K562 (cell line): ENCODE data around the gene KCNA2. TPM values are rescaled to one million over a fixed set of nuclear protein-coding genes. Genes with fewer than 3 reads are reported as not detected.

Experiments used
- ATAC-seq: fragments of 200-7000 bp; cut with Tn5 transposase; 3 replicates; pipeline ENCODE4 v1.9.1; 2020; ENCODE audit warnings: moderate library complexity
- BruUV-seq: library from RNA; stranded (reverse); fragments of 400-500 nt; replicated peaks from 2 replicates; lab custom pipeline; 2021; lab: Mats Ljungman, UMichigan
- CTCF ChIA-PET: fragments of 300-600 bp; formaldehyde crosslinking; extraction: SDS; loops from one replicate; lab custom pipeline; 2021; ENCODE audit warnings: low intra/inter-chr PET ratio; lab: Yijun Ruan, JAX
- POLR2A ChIA-PET: fragments of 300-600, 350-650 bp; sonication (Branson Sonifier 250); formaldehyde crosslinking; extraction: SDS; loops from one replicate; lab custom pipeline; 2021; ENCODE audit warnings: antibody characterized with exemption, inconsistent platforms; lab: Yijun Ruan, JAX
- DNase-seq, 4 experiments: peaks; one replicate each; pipeline versions ENCODE4 v3.0.0 to v3.0.0-alpha.2; 2011 to 2018; ENCODE audit warnings: low spot score in 3 of 4, mixed read lengths in 3 of 4; ENCODE audit errors: extremely low read depth in 1 of 4
- FAIRE-seq: peaks from 2 replicates; lab custom pipeline; 2011; peaks lifted over from hg19 to GRCh38; lab: Jason Lieb, UNC
- H2AFZ ChIP-seq: 2 replicates; pipeline ENCODE4 v1.6.0; 2011; ENCODE audit warnings: low read depth, low read length, control low read depth, inconsistent platforms
- H3K27ac ChIP-seq: fragments of 200-600 bp; 3 replicates; pipeline ENCODE4 v1.8.0; 2011; ENCODE audit warnings: low read depth, mild to moderate bottlenecking, control low read depth, inconsistent platforms, low read length, moderate library complexity, mixed read lengths; ENCODE audit errors: extremely low read depth
- H3K27me3 ChIP-seq, 2 experiments: fragments of 300-600 bp in 1 of 2; 2 replicates in 1 of 2; 3 replicates in 1 of 2; pipeline versions ENCODE4 v1.6.0 to v1.8.0; 2011; ENCODE audit warnings: inconsistent platforms in 2 of 2, low read length in 2 of 2, mild to moderate bottlenecking in 1 of 2, mixed read lengths in 1 of 2, moderate library complexity in 1 of 2; ENCODE audit not compliant: control insufficient read depth in 2 of 2, insufficient read depth in 2 of 2
- H3K36me3 ChIP-seq: fragments of 300-600 bp; 3 replicates; pipeline ENCODE4 v1.8.0; 2011; ENCODE audit warnings: mild to moderate bottlenecking, low read length, inconsistent platforms; ENCODE audit not compliant: control insufficient read depth, insufficient read depth
- H3K4me1 ChIP-seq, 2 experiments: fragments of 200-600 bp in 1 of 2; replicated peaks in 1 of 2; 2 replicates in 1 of 2; 3 replicates in 1 of 2; pipeline versions ENCODE4 v1.5.1 to v1.8.0; 2011; ENCODE audit warnings: inconsistent platforms in 2 of 2, low read length in 2 of 2, mild to moderate bottlenecking in 1 of 2, mixed read lengths in 1 of 2, moderate library complexity in 1 of 2; ENCODE audit not compliant: control insufficient read depth in 2 of 2, insufficient read depth in 2 of 2
- H3K4me2 ChIP-seq: 2 replicates; pipeline ENCODE4 v1.6.1; 2011; ENCODE audit warnings: low read length, control low read depth, inconsistent platforms, mixed read lengths; ENCODE audit not compliant: insufficient read depth
- H3K4me3 ChIP-seq: fragments of 200-600 bp; sonication (generic), shearing (Covaris generic); 2 replicates; pipeline ENCODE4 v1.5.1; 2016; ENCODE audit warnings: control low read depth, inconsistent platforms
- H3K79me2 ChIP-seq: fragments of 200-600 bp; 3 replicates; pipeline ENCODE4 v1.8.0; 2011; ENCODE audit warnings: low read length, inconsistent platforms; ENCODE audit not compliant: control insufficient read depth, insufficient read depth
- H3K9ac ChIP-seq, 2 experiments: 2 replicates each; pipeline versions ENCODE4 v1.6.0 to v1.6.1; 2011; ENCODE audit warnings: low read depth in 2 of 2, low read length in 2 of 2, control low read depth in 1 of 2, inconsistent platforms in 1 of 2, mild to moderate bottlenecking in 1 of 2, mixed read lengths in 1 of 2; ENCODE audit not compliant: insufficient read depth in 1 of 2
- H3K9me1 ChIP-seq: one replicate; pipeline ENCODE4 v1.6.0; 2011; ENCODE audit warnings: inconsistent platforms, mild to moderate bottlenecking, low read length, moderate library complexity; ENCODE audit not compliant: control insufficient read depth, insufficient read depth
- H3K9me3 ChIP-seq: replicated peaks from 2 replicates; pipeline ENCODE4 v1.5.1; 2011; ENCODE audit warnings: low read depth, low read length, inconsistent platforms; ENCODE audit not compliant: control insufficient read depth, insufficient read depth
- H4K20me1 ChIP-seq: replicated peaks from 2 replicates; pipeline ENCODE4 v1.6.1; 2011; ENCODE audit warnings: low read length, inconsistent platforms, mixed read lengths; ENCODE audit not compliant: control insufficient read depth, insufficient read depth
- ADNP ChIP-seq: fragments of 200-800 bp; sonication (Bioruptor generic); IDR thresholded peaks from 2 replicates; pipeline ENCODE4 v1.6.1; 2016; ENCODE audit warnings: missing genetic modification characterization, missing compliant biosample characterization
- CHD2 ChIP-seq: IDR thresholded peaks from 2 replicates; pipeline ENCODE4 v1.6.1; 2011; ENCODE audit warnings: low read depth, low read length
- FIP1L1 ChIP-seq: fragments of 200-400 bp; formaldehyde crosslinking; IDR thresholded peaks from 2 replicates; pipeline ENCODE4 v1.6.1; 2018; ENCODE audit warnings: mild to moderate bottlenecking, low read depth, low read length; ENCODE audit not compliant: poor library complexity, severe bottlenecking
- MCM2 ChIP-seq: fragments of 450-650 bp; IDR thresholded peaks from 2 replicates; pipeline ENCODE4 v1.6.1; 2017; ENCODE audit warnings: low read depth, mild to moderate bottlenecking
- MNT ChIP-seq, 2 experiments: fragments of 450-650 bp; conservative IDR thresholded peaks; 2 replicates each; pipeline ENCODE4 v1.6.1; 2017; ENCODE audit warnings: mild to moderate bottlenecking in 2 of 2, moderate library complexity in 2 of 2
- PHB ChIP-seq: fragments of 250-450 bp; sonication (Bioruptor Pico); IDR thresholded peaks from 2 replicates; pipeline ENCODE4 v1.5.0; 2021
- SAFB ChIP-seq: fragments of 200-400 bp; formaldehyde crosslinking; IDR thresholded peaks from 2 replicates; pipeline ENCODE4 v1.6.1; 2017; ENCODE audit warnings: low read depth, low read length, borderline replicate concordance
- SMARCB1 ChIP-seq: IDR thresholded peaks from 2 replicates; pipeline ENCODE4 v1.6.1; 2011; ENCODE audit warnings: improper control_type of control experiment, low read depth; ENCODE audit not compliant: insufficient read length
- TEAD2 ChIP-seq: fragments of 450-650 bp; IDR thresholded peaks from 2 replicates; pipeline ENCODE4 v1.6.1; 2016; ENCODE audit warnings: missing genetic modification characterization, control low read depth, missing compliant biosample characterization
- TFE3 ChIP-seq: fragments of 450-650 bp; formaldehyde crosslinking; IDR thresholded peaks from 2 replicates; pipeline ENCODE4 v1.4.0; 2020; ENCODE audit warnings: mild to moderate bottlenecking, mixed read lengths
- ZNF121 ChIP-seq: sonication (generic); formaldehyde crosslinking; conservative IDR thresholded peaks from 2 replicates; pipeline ENCODE4 v1.8.0; 2022; ENCODE audit warnings: missing genetic modification reagents
- ZNF217 ChIP-seq: sonication (generic); formaldehyde crosslinking; IDR thresholded peaks from 2 replicates; pipeline ENCODE4 v1.8.0; 2022; ENCODE audit warnings: mild to moderate bottlenecking, missing genetic modification reagents
- ZNF324 ChIP-seq: fragments of 250-450 bp; sonication (Bioruptor Pico); IDR thresholded peaks from 2 replicates; pipeline ENCODE4 v1.4.0; 2020; ENCODE audit warnings: mild to moderate bottlenecking
- ZNF444 ChIP-seq: fragments of 250-450 bp; sonication (Bioruptor Pico); IDR thresholded peaks from 2 replicates; pipeline ENCODE4 v1.4.0; 2020; ENCODE audit warnings: mild to moderate bottlenecking, moderate library complexity
- WGBS: fragments of 100-300 bp; shearing (Covaris generic); methylation state at CpG from one replicate; pipeline ENCODE4 v1.1.6; 2016; ENCODE audit warnings: low coverage, mixed read lengths; ENCODE audit not compliant: insufficient coverage; ENCODE audit errors: missing lambda C conversion rate; 5-methylcytosine and 5-hydroxymethylcytosine counted together
- in situ Hi-C: fragments of 300-500 bp; cut with MboI; formaldehyde crosslinking; loops from 4 replicates; pipeline ENCODE4 v1.15.0; 2018; ENCODE audit warnings: inconsistent platforms, mixed read lengths
- intact Hi-C: fragments of 100-400 bp; cut with micrococcal nuclease; formaldehyde crosslinking; loops from 2 replicates; pipeline ENCODE4 v1.14.2; 2022
- polyA plus RNA-seq, 8 experiments: library from polyadenylated mRNA; depleted of rRNA in 4 of 8; stranded (reverse) in 5 of 8; unstranded in 3 of 8; fragments of >200 nt; fragmentation: Nextera tagmentation in 2 of 8; fragmentation: Illumina TruSeq in 1 of 8; extraction: Ambion mirVana in 2 of 8; extraction: Trizol in 1 of 8; gene quantifications; 2 replicates each; pipeline versions ENCODE4 v1.2.1 to v1.2.3, GENCODE V29; 2011 to 2014; ENCODE audit warnings: inconsistent platforms in 1 of 8, missing spikeins in 1 of 8
- total RNA-seq, 7 experiments: library from RNA; depleted of rRNA in 6 of 7; stranded (reverse); fragments of >200 nt in 6 of 7; fragmentation: Illumina TruSeq in 2 of 7; extraction: Trizol in 2 of 7; gene quantifications; 2 replicates each; pipeline versions ENCODE4 v1.2.1 to v1.2.3, GENCODE V29; 2011 to 2021; ENCODE audit warnings: low replicate concordance in 1 of 7
- TF ChIP-seq, protein P1 (sequence below): IDR thresholded peaks from 2 replicates; pipeline ENCODE4 v1.6.1; 2016; ENCODE audit warnings: missing genetic modification characterization, missing compliant biosample characterization
- TF ChIP-seq, protein P2 (sequence below): sonication (generic); formaldehyde crosslinking; IDR thresholded peaks from 2 replicates; pipeline ENCODE4 v1.8.0; 2022; ENCODE audit warnings: mild to moderate bottlenecking, missing genetic modification reagents, borderline replicate concordance

Gene KCNA2
- total and polyA plus RNA-seq, 9 of the 15 experiments (the other 6 are each of a cell fraction or from before 2014, with no cell fraction given): not detected

GRCh38 chr1:110597966-110598365 lies 8.2 kb downstream of the KCNA2 start:
- intact Hi-C loops: no loop called here
- 0% methylated on average over 5 of the region's 5 CpGs for WGBS
- Histone ChIP-seq H2AFZ (no peak overlapping the region), H3K27ac (no peak overlapping the region), H3K4me3 (no peak overlapping the region), H3K79me2 (no peaks in the 10 kb centered on the region), H4K20me1 (no peaks in the 10 kb centered on the region; the same call in 1 of the 2 replicates), H3K9me3 (no peaks in the 10 kb centered on the region), H3K36me3 (no peaks in the 10 kb centered on the region), H3K4me2 (no peak overlapping the region), H3K9me1 (no peaks in the 10 kb centered on the region), H3K4me1 (no peaks in the 10 kb centered on the region), H3K27me3 (peaks cover 10 to 11% of the 10 kb centered on the region in 2 experiments; a peak in 4 of 5 replicates), H3K9ac (no peak overlapping the region)
- BruUV-seq: no TSS peak
- POLR2A ChIA-PET: interaction anchor here (0.6 to 0.7 kb wide), 2 partner anchors 10 to 16 kb away, joined by 3 read pairs; no protein-coding TSS in a partner anchor
- CTCF ChIA-PET: no interaction called here
- ATAC-seq (no peak), FAIRE-seq (no peak), DNase-seq (no peak)
- in situ Hi-C loops: no loop called here
- TF ChIP-seq SMARCB1: no peak
- no peak for TF ChIP-seq MNT (conservative IDR thresholded peaks at IDR 0.05)
- TF ChIP-seq, protein P1, sequence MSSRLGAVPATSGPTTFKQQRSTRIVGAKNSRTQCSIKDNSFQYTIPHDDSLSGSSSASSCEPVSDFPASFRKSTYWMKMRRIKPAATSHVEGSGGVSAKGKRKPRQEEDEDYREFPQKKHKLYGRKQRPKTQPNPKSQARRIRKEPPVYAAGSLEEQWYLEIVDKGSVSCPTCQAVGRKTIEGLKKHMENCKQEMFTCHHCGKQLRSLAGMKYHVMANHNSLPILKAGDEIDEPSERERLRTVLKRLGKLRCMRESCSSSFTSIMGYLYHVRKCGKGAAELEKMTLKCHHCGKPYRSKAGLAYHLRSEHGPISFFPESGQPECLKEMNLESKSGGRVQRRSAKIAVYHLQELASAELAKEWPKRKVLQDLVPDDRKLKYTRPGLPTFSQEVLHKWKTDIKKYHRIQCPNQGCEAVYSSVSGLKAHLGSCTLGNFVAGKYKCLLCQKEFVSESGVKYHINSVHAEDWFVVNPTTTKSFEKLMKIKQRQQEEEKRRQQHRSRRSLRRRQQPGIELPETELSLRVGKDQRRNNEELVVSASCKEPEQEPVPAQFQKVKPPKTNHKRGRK: no peak
- TF ChIP-seq ZNF217 (CRISPR knock-in tag): no peak
- no peak for TF ChIP-seq ZNF444
- no peak for TF ChIP-seq ZNF121
- TF ChIP-seq TEAD2 (tag): no peak
- no peak for TF ChIP-seq CHD2
- TF ChIP-seq ADNP (tag): no peak
- TF ChIP-seq, protein P2, sequence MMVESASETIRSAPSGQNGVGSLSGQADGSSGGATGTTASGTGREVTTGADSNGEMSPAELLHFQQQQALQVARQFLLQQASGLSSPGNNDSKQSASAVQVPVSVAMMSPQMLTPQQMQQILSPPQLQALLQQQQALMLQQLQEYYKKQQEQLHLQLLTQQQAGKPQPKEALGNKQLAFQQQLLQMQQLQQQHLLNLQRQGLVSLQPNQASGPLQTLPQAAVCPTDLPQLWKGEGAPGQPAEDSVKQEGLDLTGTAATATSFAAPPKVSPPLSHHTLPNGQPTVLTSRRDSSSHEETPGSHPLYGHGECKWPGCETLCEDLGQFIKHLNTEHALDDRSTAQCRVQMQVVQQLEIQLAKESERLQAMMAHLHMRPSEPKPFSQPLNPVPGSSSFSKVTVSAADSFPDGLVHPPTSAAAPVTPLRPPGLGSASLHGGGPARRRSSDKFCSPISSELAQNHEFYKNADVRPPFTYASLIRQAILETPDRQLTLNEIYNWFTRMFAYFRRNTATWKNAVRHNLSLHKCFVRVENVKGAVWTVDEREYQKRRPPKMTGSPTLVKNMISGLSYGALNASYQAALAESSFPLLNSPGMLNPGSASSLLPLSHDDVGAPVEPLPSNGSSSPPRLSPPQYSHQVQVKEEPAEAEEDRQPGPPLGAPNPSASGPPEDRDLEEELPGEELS (CRISPR knock-in tag): no peak
- no peak for TF ChIP-seq MCM2
- no peak for TF ChIP-seq ZNF324
- TF ChIP-seq PHB (CRISPR knock-in tag): no peak
- no peak for TF ChIP-seq FIP1L1
- TF ChIP-seq TFE3 (CRISPR knock-in tag): no peak
- no peak for TF ChIP-seq SAFB
